OCI-LY3 (cell line): ENCODE measurements around the gene RBM10.

Source experiments
- CTCF ChIP-seq: fragments of 200-600, 300-600 bp; sonication (generic); IDR thresholded peaks from 2 replicates; pipeline ENCODE4 v1.5.1; 2014; ENCODE audit warnings: antibody characterized with exemption, low read length, low read depth
- EZH2phosphoT487 ChIP-seq: fragments of 200-600 bp; shearing (Covaris generic); IDR thresholded peaks from 2 replicates; pipeline ENCODE4 v1.6.1; 2018; ENCODE audit warnings: antibody characterized with exemption, mixed run types, low read depth

GRCh38 chrX:47179928-47180255 lies 34.9 kb downstream of the RBM10 start:
- TF ChIP-seq CTCF (no peak), EZH2phosphoT487 (no peak)
